Measurements from ENCODE around the gene ZNF419. TPM values are rescaled to one million over a fixed set of nuclear protein-coding genes. Genes with fewer than 3 reads are reported as not detected.

Gene ZNF419
- total and polyA plus RNA-seq, 2 of the 4 experiments (the other 2 are of a cell fraction) = 6.4 to 20.3 TPM

DNA sequence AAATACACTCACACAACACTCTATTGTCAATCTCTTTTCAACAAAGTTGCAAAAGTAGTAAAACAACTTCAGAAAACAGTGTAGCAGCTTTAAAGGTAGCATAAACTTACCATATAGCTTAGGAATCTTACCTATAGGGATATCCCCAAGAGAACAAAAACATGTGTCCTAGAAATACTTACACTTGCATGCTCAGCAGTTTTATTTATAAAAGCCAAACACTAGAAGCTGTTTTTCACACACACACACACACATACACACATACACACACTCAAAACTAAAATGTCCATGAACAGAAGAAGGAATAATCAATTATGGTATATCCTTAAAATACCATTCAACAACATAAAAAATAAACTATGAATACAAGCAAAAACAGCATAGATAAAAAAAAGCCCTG is 23.9 kb downstream of the ZNF419 start:
- CTCF ChIA-PET = interaction anchor here (0.9 kb wide), 1 partner anchor 8 kb away, joined by 5 read pairs; no protein-coding TSS in a partner anchor
- no peak overlapping the region for H2BK5ac ChIP-seq (ENCODE audit: low read depth, low read length, poor library complexity, severe bottlenecking)
- H2BK120ac ChIP-seq (ENCODE audit: low read depth, low read length) = no peak overlapping the region
- no peak overlapping the region for H3K4ac ChIP-seq (ENCODE audit: low read depth, low read length)
- H2AFZ ChIP-seq (replicated peaks; ENCODE audit: low read length, poor library complexity) = no peak overlapping the region
- BruUV-seq (replicated peaks) = no TSS peak
- no peaks in the 10 kb centered on the region; a peak in 1 of 4 replicates for H3K79me1 ChIP-seq (ENCODE audit: low read depth in 1 of 2, low read length in 2 of 2)
- H3K27me3 ChIP-seq (ENCODE audit: control insufficient read depth, insufficient read depth, low read length) = no peaks in the 10 kb centered on the region
- POLR2A ChIA-PET (ENCODE audit: unreplicated experiment) = no interaction called here
- H3K4me2 ChIP-seq (ENCODE audit: low read depth, low read length) = no peak overlapping the region
- H3K23ac ChIP-seq (ENCODE audit: low read depth, low read length) = no peak overlapping the region
- H3K9me1 ChIP-seq (ENCODE audit: insufficient read depth, low read length) = no peaks in the 10 kb centered on the region
- H3K56ac ChIP-seq (ENCODE audit: extremely low read depth, insufficient read depth, low read length) = no peak overlapping the region
- no peak overlapping the region for H2BK20ac ChIP-seq (ENCODE audit: low read depth, low read length)
- H4K20me1 ChIP-seq (ENCODE audit: insufficient read depth, low read length) = no peaks in the 10 kb centered on the region
- no peak overlapping the region for H3K9ac ChIP-seq (ENCODE audit: low read depth, low read length)
- ATAC-seq (ENCODE audit: low read depth) (no peak), DNase-seq (no peak)
- peaks cover 37% of the 10 kb centered on the region for H3K36me3 ChIP-seq (ENCODE audit: control insufficient read depth, insufficient read depth, low read length)
- in situ Hi-C loops (cut with MboI; ENCODE audit: low sequenced_read_pairs) (no loop called here), intact Hi-C loops (cut with micrococcal nuclease) (no loop called here), dilution Hi-C loops (cut with HindIII; ENCODE audit: low sequenced_read_pairs, unreplicated experiment) (no loop called here)
- TF ChIP-seq MAZ (IDR thresholded peaks at IDR 0.05; ENCODE audit: borderline replicate concordance, low read depth, low read length) = no peak
- TF ChIP-seq, protein P1, sequence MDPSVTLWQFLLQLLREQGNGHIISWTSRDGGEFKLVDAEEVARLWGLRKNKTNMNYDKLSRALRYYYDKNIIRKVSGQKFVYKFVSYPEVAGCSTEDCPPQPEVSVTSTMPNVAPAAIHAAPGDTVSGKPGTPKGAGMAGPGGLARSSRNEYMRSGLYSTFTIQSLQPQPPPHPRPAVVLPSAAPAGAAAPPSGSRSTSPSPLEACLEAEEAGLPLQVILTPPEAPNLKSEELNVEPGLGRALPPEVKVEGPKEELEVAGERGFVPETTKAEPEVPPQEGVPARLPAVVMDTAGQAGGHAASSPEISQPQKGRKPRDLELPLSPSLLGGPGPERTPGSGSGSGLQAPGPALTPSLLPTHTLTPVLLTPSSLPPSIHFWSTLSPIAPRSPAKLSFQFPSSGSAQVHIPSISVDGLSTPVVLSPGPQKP (IDR thresholded peaks at IDR 0.05; ENCODE audit: borderline replicate concordance, low read depth, low read length) = no peak
- TF ChIP-seq, protein P2, sequence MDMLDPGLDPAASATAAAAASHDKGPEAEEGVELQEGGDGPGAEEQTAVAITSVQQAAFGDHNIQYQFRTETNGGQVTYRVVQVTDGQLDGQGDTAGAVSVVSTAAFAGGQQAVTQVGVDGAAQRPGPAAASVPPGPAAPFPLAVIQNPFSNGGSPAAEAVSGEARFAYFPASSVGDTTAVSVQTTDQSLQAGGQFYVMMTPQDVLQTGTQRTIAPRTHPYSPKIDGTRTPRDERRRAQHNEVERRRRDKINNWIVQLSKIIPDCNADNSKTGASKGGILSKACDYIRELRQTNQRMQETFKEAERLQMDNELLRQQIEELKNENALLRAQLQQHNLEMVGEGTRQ (IDR thresholded peaks at IDR 0.05; ENCODE audit: low read depth, low read length) = no peak
- no peak for TF ChIP-seq RFX5 (IDR thresholded peaks at IDR 0.05; ENCODE audit: low read depth, low read length)
- no peak for TF ChIP-seq MXI1 (IDR thresholded peaks at IDR 0.05; ENCODE audit: borderline replicate concordance, low read depth, low read length)
- no peak for TF ChIP-seq CEBPB (IDR thresholded peaks at IDR 0.05; ENCODE audit: low read depth, low read length)
- no peak for TF ChIP-seq CHD1 (IDR thresholded peaks at IDR 0.05; ENCODE audit: low read depth, low read length)
- H4K8ac ChIP-seq (ENCODE audit: low read depth in 2 of 2, low read length in 2 of 2) = no peak overlapping the region
- H4K91ac ChIP-seq (ENCODE audit: insufficient read depth, low read depth, low read length) = no peak overlapping the region
- H3K14ac ChIP-seq (replicated peaks; ENCODE audit: low read depth, low read length) = no peak overlapping the region
- H2BK15ac ChIP-seq (ENCODE audit: low read depth, low read length) = no peak overlapping the region
- H4K5ac ChIP-seq (ENCODE audit: low read depth, low read length) = no peak overlapping the region
- no peak overlapping the region for H2AK5ac ChIP-seq (ENCODE audit: low read depth, low read length)
- no peak overlapping the region for H3K18ac ChIP-seq (ENCODE audit: low read depth, low read length)
- no peak overlapping the region for H3K4me3 ChIP-seq (ENCODE audit: insufficient read depth, low read depth, low read length)
- no peak overlapping the region for H3K27ac ChIP-seq (ENCODE audit: insufficient read depth, low read length)
- H2AK9ac ChIP-seq (replicated peaks; ENCODE audit: low read depth, low read length, poor library complexity) = no peak overlapping the region
- no peaks in the 10 kb centered on the region for H3K4me1 ChIP-seq (ENCODE audit: control insufficient read depth, insufficient read depth, low read length)
- peaks cover 36% of the 10 kb centered on the region for H3K9me3 ChIP-seq (ENCODE audit: control insufficient read depth, insufficient read depth, low read length)

All from IMR-90 (cell line).